GM23338 (cell line): ENCODE data around the gene TP53. TPM values are rescaled to one million over a fixed set of nuclear protein-coding genes. Genes with fewer than 3 reads are reported as not detected.

Source experiments
- ATAC-seq: fragments of 200-7000 bp; cut with Tn5 transposase; 3 replicates; pipeline ENCODE4 v1.9.1; 2020
- DNase-seq: peaks from one replicate; pipeline ENCODE4 v3.0.0-alpha.2; 2015; ENCODE audit warnings: low spot score
- H2AFZ ChIP-seq: fragments of 200-600 bp; sonication (generic); 2 replicates; pipeline ENCODE4 v1.8.0; 2016; ENCODE audit warnings: antibody characterized with exemption, mild to moderate bottlenecking, moderate library complexity
- H3F3A ChIP-seq: fragments of 200-600 bp; sonication (generic); replicated peaks from 2 replicates; pipeline ENCODE4 v1.8.0; 2017; ENCODE audit warnings: antibody characterized with exemption, mixed run types, low read depth
- H3K27ac ChIP-seq: fragments of 200-600 bp; sonication (generic); 2 replicates; pipeline ENCODE4 v1.6.1; 2016; ENCODE audit warnings: low read depth
- H3K27me3 ChIP-seq: fragments of 200-600 bp; sonication (generic); 2 replicates; pipeline ENCODE4 v1.8.0; 2016; ENCODE audit warnings: mild to moderate bottlenecking, mixed run types, moderate library complexity; ENCODE audit not compliant: insufficient read depth
- H3K36me3 ChIP-seq: fragments of 200-600 bp; sonication (generic); 2 replicates; pipeline ENCODE4 v1.8.0; 2016; ENCODE audit warnings: mild to moderate bottlenecking; ENCODE audit not compliant: insufficient read depth
- H3K4me1 ChIP-seq: fragments of 200-600 bp; sonication (generic); 2 replicates; pipeline ENCODE4 v1.8.0; 2016; ENCODE audit warnings: mild to moderate bottlenecking, moderate library complexity; ENCODE audit not compliant: insufficient read depth
- H3K4me2 ChIP-seq: fragments of 200-600 bp; sonication (generic); 2 replicates; pipeline ENCODE4 v1.7.1; 2017; ENCODE audit warnings: mixed run types
- H3K4me3 ChIP-seq: fragments of 200-600 bp; sonication (generic); 2 replicates; pipeline ENCODE4 v1.6.1; 2016; ENCODE audit warnings: mixed run types
- H3K79me2 ChIP-seq: fragments of 200-600 bp; sonication (generic); replicated peaks from 2 replicates; pipeline ENCODE4 v1.8.0; 2017; ENCODE audit warnings: mild to moderate bottlenecking; ENCODE audit not compliant: insufficient read depth
- H3K9me2 ChIP-seq: fragments of 200-600 bp; sonication (generic); 2 replicates; pipeline ENCODE4 v1.8.0; 2017; ENCODE audit not compliant: insufficient read depth
- H4K20me1 ChIP-seq: fragments of 200-600 bp; sonication (generic); replicated peaks from 2 replicates; pipeline ENCODE4 v1.8.0; 2017; ENCODE audit warnings: mild to moderate bottlenecking; ENCODE audit not compliant: insufficient read depth
- H3K27ac Mint-ChIP-seq: 2 replicates; pipeline ENCODE4 v1.8.0; 2020; ENCODE audit warnings: inconsistent platforms, mild to moderate bottlenecking, moderate library complexity, mixed read lengths
- H3K27me3 Mint-ChIP-seq: 3 replicates; pipeline ENCODE4 v1.8.0; 2022; ENCODE audit warnings: low read depth, mild to moderate bottlenecking, moderate library complexity, mixed read lengths, inconsistent platforms; ENCODE audit not compliant: insufficient read depth, poor library complexity
- H3K36me3 Mint-ChIP-seq: 3 replicates; pipeline ENCODE4 v1.8.0; 2021; ENCODE audit warnings: low read depth, mild to moderate bottlenecking, inconsistent platforms, moderate library complexity, mixed read lengths
- H3K4me1 Mint-ChIP-seq: 3 replicates; pipeline ENCODE4 v1.8.0; 2020; ENCODE audit warnings: mild to moderate bottlenecking, inconsistent platforms, mixed read lengths
- H3K4me3 Mint-ChIP-seq: 3 replicates; pipeline ENCODE4 v1.8.0; 2021; ENCODE audit warnings: moderate library complexity, mild to moderate bottlenecking, inconsistent platforms, mixed read lengths
- H3K9me3 Mint-ChIP-seq: 3 replicates; pipeline ENCODE4 v1.8.0; 2020; ENCODE audit warnings: moderate library complexity, mild to moderate bottlenecking, inconsistent platforms, mixed read lengths
- CREB1 ChIP-seq: fragments of 250-450 bp; sonication (Bioruptor Pico); IDR thresholded peaks from 2 replicates; pipeline ENCODE4 v1.5.0; 2020; ENCODE audit warnings: low read depth, mild to moderate bottlenecking, moderate library complexity
- ETS1 ChIP-seq: IDR thresholded peaks from 2 replicates; pipeline ENCODE4 v1.6.1; 2016; ENCODE audit warnings: antibody characterized with exemption
- EZH2 ChIP-seq: fragments of 200-600 bp; sonication (generic); IDR thresholded peaks from one replicate; pipeline ENCODE4 v1.8.0; 2017; ENCODE audit warnings: antibody characterized with exemption, mild to moderate bottlenecking, low read depth; ENCODE audit not compliant: unreplicated experiment
- EZH2phosphoT487 ChIP-seq: fragments of 200-600 bp; sonication (generic); IDR thresholded peaks from one replicate; pipeline ENCODE4 v1.8.1; 2018; ENCODE audit warnings: antibody characterized with exemption; ENCODE audit not compliant: unreplicated experiment
- NANOG ChIP-seq: IDR thresholded peaks from 2 replicates; pipeline ENCODE4 v1.6.1; 2016; ENCODE audit warnings: antibody characterized with exemption, borderline replicate concordance
- POLR2AphosphoS5 ChIP-seq: IDR thresholded peaks from 2 replicates; pipeline ENCODE4 v1.6.1; 2016; ENCODE audit warnings: antibody characterized with exemption, low read depth
- STAT1 ChIP-seq: IDR thresholded peaks from one replicate; pipeline ENCODE4 v1.6.1; 2016; ENCODE audit warnings: antibody characterized with exemption; ENCODE audit not compliant: unreplicated experiment
- ZNF331 ChIP-seq: fragments of 250-450 bp; sonication (Bioruptor Pico); IDR thresholded peaks from 2 replicates; pipeline ENCODE4 v1.5.0; 2020; ENCODE audit warnings: low read depth, mild to moderate bottlenecking, moderate library complexity
- ZNF462 ChIP-seq: fragments of 250-450 bp; sonication (Bioruptor Pico); IDR thresholded peaks from 2 replicates; pipeline ENCODE4 v1.5.0; 2020; ENCODE audit warnings: mild to moderate bottlenecking, moderate library complexity
- polyA plus RNA-seq: library from polyadenylated mRNA; unstranded; fragments of >200 nt; fragmentation: Nextera tagmentation; extraction: Ambion mirVana; gene quantifications from 2 replicates; pipeline ENCODE4 v1.2.1, GENCODE V29; 2016
- total RNA-seq: library from RNA; depleted of rRNA; stranded (reverse); fragments of >200 nt; shearing (Covaris generic); gene quantifications from 2 replicates; pipeline ENCODE4 v1.2.3, GENCODE V29; 2014

TP53 gene
- total and polyA plus RNA-seq, 2 experiments from 2014 or later: 119 to 154 TPM

- DNase-seq: no peak
- H3K9me3 Mint-ChIP-seq: peaks cover 2% of the 10 kb centered on the region; the same call in 1 of the 3 replicates
- ATAC-seq: no peak
- H3K27ac Mint-ChIP-seq: no peak overlapping the region
- no peak for TF ChIP-seq NANOG
- no peak for TF ChIP-seq POLR2AphosphoS5
- no peak for TF ChIP-seq ZNF331 (CRISPR knock-in tag)
- TF ChIP-seq ZNF462 (CRISPR knock-in tag): no peak
- no peak for TF ChIP-seq CREB1
- Histone ChIP-seq H3K4me2 (no peak overlapping the region), H3K4me1 (peaks cover 9% of the 10 kb centered on the region; the same call in 1 of the 2 replicates), H2AFZ (no peak overlapping the region), H3K27ac (no peak overlapping the region), H3K9me2 (no peaks in the 10 kb centered on the region), H3F3A (0 out of 2 replicates have a peak, but pooled peaks cover 4% of the 10 kb centered on the region), H3K36me3 (no peaks in the 10 kb centered on the region), H4K20me1 (no peaks in the 10 kb centered on the region), H3K79me2 (no peaks in the 10 kb centered on the region), H3K4me3 (no peak overlapping the region), H3K27me3 (peaks cover 23% of the 10 kb centered on the region)
- H3K27me3 Mint-ChIP-seq: peaks cover 28% of the 10 kb centered on the region
- H3K4me3 Mint-ChIP-seq: no peak overlapping the region
- H3K36me3 Mint-ChIP-seq: no peaks in the 10 kb centered on the region
- H3K4me1 Mint-ChIP-seq: peaks cover 12% of the 10 kb centered on the region
Observed at GRCh38 chr17:7647018-7647417, 40.3 kb downstream of the TP53 start.

- peak overlapping the region; percentile 72; the same call in 1 of the 2 replicates for H2AFZ ChIP-seq
- H3K36me3 ChIP-seq: no peaks in the 10 kb centered on the region
- H3F3A ChIP-seq: 0 out of 2 replicates have a peak, but pooled peaks cover 4% of the 10 kb centered on the region
- ATAC-seq: no peak
- H3K27ac ChIP-seq: no peak overlapping the region
- H4K20me1 ChIP-seq: no peaks in the 10 kb centered on the region
- peaks cover 2% of the 10 kb centered on the region; the same call in 1 of the 3 replicates for H3K9me3 Mint-ChIP-seq
- no peaks in the 10 kb centered on the region for H3K9me2 ChIP-seq
- peaks cover 10% of the 10 kb centered on the region for H3K4me1 Mint-ChIP-seq
- H3K4me3 ChIP-seq: no peak overlapping the region
- no peaks in the 10 kb centered on the region for H3K79me2 ChIP-seq
- H3K4me1 ChIP-seq: peaks cover 6% of the 10 kb centered on the region; the same call in 1 of the 2 replicates
- H3K4me3 Mint-ChIP-seq: no peak overlapping the region
- H3K36me3 Mint-ChIP-seq: no peaks in the 10 kb centered on the region
- no peak for DNase-seq
- peaks cover 27% of the 10 kb centered on the region for H3K27me3 Mint-ChIP-seq
- H3K27ac Mint-ChIP-seq: no peak overlapping the region
- peaks cover 17% of the 10 kb centered on the region for H3K27me3 ChIP-seq
- H3K4me2 ChIP-seq: no peak overlapping the region
- TF ChIP-seq ETS1 (no peak), EZH2phosphoT487 (no peak), ZNF331 (CRISPR knock-in tag) (no peak), STAT1 (no peak), EZH2 (no peak), CREB1 (no peak)
Observed at GRCh38 chr17:7646457-7646856, 40.8 kb downstream of the TP53 start.
